ENCODE measurements around the gene CAMK1.

The CAMK1 gene

DNA sequence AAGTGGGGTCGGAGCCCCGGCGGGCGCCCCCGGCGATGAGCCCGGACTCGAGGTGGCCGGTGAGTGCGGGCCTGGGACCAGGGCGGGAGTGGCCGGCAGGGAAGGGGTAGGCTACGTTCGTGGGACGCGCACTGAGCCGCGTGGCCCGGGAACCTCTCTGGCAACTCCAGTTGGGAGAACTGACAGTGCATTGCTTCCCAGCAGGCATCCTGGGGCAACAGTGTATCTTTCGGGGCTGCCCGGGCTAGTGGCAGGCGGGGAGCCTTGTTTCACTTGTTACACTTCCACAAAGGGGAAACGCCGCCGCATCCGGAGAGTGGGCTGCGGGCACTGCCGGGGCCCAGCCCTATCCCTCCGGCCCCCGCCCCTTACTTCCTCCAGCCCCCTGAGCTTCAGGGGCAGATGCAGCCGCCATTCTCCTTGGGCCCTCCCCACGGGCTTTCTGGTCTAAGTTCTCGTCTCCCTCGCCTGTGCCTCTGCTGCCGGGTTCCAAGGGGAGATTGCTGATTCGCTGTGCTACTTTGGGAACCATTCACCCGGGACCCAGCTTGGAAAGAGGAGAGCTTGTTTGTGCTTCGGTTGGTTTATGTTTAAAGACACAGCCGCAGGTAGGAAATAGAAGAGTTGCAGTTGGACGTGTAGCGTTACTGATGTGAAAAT, 37.5 kb downstream of the CAMK1 start:
- no peak for DNase-seq

GRCh38 chr3:9731206-9732079, 38.3 kb downstream of the CAMK1 start, which contains the start of gene BRPF1:
TSS of gene BRPF1 (plus strand) at chr3:9731735. CDS start at chr3:9734141, 2,406 bp downstream.
- peak; percentile 88 for DNase-seq

GRCh38 chr3:9730657-9731205, 39.0 kb downstream of the CAMK1 start:
- peak; percentile 73 for DNase-seq

DNA sequence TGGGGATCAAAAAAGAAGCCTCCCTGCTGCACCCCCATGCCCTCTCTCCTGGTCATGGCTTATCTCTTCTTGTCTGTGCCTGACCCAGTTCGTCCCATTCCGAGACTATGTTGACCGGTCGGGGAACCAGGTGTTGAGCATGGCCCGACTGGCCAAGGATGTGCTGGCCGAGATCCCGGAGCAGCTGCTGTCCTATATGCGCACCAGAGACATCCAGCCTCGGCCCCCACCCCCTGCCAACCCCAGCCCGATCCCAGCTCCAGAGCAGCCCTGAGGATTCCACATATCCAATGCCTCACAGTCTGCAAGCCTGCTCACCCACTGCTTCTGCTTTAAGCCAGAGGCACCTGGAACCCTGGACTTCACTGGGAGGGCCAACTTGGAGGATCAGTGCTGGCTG, 40.3 kb downstream of the CAMK1 start:
- DNase-seq, result no peak

DNA sequence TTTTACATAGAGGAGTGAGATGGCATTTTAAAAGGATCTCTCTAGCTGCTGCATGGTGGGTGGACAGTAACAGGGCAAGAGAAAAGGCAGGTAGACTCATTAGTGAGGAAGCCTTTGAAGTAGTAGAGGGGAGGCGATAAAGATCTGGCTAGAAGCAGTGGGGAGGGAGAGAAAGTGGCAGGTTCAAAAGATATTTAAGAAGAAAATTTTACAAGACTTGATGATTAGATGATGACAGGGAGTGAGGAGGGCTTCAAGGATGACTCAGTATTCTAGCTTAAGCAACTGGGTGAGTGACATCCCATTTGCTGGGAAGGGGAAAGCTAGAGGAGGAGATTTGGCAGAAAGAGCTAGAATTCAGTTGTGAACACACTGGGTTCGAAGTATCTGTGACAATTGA, 42.0 kb downstream of the CAMK1 start:
- no peak for DNase-seq

DNA sequence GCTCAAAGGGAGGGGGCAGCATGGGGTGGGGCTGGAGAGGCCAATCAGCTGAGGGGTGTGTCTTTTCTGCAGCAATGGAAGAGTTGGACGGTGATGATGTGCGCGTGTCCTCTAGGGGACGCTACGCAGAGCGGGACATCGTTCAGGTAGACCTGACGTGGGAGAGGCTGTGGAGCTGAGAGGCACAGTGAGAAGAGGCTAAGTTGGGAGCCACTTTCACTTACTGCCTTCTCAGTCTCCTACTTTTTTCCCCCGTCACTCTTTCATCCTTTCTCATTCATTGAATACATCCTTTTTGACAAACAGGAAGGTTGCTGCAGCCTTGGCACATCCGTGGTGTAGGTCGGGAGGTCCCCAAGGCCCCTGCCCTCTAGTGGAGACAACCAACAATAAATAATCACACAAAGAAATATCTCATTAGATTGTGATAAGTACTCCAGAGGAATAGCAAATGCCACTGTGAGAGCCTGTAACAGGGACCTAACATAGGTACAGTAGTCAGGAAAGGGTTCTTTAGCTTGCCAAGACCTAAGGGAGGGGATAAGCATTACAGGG, 42.6 kb downstream of the CAMK1 start:
- no peak for DNase-seq

DNA sequence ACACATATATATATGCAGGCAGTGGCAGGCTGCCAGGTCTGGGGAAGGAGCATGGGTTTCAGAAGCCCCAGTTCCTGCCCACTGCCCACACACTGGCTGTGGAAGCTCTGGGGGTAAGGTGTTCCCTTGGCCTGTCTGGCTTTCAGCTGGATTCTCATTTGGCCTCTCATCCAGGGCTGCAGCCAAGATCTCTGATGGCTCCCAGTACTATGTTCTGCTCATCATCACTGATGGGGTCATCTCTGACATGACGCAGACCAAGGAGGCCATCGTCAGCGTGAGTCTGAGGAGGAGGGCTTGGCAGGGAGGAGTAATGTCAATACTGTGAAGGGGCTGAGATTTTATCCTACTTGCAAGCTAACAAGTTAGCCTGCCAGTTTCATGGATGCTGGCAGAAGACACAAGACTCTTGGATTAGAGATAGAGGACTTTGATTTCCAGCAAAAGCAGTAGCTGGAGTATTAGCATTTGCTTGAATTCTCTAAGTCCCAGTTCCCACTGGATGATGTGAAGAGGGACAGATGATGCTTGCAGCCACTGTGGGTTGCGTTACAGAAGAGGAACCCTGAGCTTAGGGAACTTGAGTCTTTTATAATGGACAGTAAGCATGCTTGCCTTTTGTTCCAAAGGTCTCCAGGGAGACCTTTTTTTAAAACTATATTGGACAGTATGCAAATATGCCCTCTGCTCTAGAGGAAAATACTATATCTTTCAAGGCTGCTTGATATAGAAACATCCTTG, 43.8 kb downstream of the CAMK1 start:
- no peak for DNase-seq

DNA sequence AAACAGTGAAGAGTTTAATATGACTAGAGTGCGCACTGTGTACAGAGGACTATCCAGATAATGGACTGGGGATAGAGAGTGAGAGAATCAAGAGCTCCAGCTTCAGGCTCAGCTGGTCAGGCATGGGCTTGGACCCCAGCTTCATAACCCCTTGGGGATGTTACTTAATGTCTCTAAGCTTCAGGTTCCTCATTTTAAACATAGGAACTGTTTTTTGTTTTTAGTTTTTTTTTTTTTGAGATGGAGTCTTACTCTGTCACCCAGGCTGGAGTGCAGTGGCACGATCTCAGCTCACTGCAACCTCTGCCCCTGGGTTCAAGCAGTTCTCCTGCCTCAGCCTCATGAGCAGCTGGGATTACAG, 48.1 kb downstream of the CAMK1 start:
- no peak for DNase-seq

- DNase-seq, result no peak
These were observed 48.6 kb downstream of the CAMK1 start for GRCh38 chr3:9721015-9721699.

DNA sequence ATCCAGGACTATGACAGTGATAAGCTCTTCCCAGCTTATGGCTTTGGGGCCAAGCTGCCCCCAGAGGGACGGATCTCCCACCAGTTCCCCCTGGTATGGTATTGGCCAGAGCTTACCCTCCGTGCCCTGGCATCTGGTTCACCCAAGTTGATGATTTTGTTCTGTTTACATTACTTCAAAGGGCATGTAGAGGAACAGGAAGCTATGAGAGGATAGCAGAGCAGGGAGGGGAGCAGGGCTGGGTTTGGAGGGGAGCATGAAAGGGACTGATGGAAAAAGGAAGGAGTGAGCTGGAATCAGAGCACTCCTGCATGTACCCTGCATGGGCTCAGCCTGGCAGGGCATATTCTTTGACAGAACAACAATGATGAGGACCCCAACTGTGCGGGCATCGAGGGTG, 51.6 kb downstream of the CAMK1 start:
- no peak for DNase-seq

DNA sequence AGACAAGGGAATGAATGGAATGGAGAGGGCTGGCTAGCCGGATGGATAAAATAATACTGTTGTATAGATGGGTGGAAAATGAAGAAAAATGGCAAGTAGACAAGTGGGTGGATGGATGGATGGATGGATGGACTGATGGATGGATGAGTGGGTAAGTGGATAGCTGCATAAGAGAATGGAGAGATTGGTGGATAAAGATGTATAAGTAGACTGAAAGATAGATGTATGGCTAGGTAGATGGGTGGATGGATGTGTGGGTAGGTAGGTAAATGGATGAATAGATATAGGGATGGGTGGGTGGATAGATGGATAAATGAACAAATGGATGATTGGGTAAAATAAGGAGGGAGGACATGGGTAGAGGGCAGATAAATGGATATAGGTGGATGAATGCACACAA, 52.2 kb downstream of the CAMK1 start:
- no peak for DNase-seq

- no peak for DNase-seq
These were observed 52.8 kb downstream of the CAMK1 start for GRCh38 chr3:9716801-9717555.

GRCh38 chr3:9715764-9716437, 53.8 kb downstream of the CAMK1 start:
- no peak for DNase-seq

DNA sequence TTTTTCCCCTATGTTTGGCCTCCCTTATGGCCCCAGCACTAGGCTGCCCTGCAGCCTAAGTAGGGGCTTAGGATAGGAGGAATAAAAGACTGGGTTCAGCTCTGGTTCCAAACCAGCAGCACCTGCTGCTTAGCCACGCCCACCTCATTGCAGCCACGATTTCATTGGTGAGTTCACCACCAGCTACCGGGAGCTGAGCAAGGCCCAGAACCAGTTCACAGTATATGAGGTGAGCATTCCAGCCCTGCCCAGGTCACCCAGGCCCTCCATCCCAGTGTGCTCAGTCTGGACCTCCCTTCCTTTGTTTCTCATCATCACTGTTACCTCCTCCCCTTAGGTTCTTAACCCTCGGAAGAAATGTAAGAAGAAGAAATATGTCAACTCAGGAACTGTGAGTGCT, 54.6 kb downstream of the CAMK1 start:
- no peak for DNase-seq

GRCh38 chr3:9713142-9713541, 56.6 kb downstream of the CAMK1 start:
- DNase-seq, result no peak

DNA sequence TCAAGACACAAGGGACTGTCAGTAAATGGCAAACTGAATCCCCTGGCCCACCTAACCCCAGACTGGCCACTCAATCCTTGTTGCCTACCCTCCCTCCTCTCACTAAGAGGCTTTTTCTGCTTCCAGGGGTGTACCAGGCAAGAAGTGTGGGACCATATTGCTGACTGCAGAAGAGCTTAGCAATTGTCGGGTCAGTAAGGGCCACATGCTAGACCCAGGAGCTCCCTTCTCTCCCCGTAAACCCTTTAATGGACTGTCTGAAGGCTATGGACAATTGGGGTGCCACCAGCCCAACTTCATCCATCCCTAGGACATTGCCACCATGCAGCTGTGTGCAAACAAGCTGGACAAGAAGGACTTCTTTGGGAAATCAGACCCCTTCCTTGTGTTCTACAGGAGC, 57.3 kb downstream of the CAMK1 start:
- DNase-seq, result no peak

GRCh38 chr3:9710174-9710739, 59.5 kb downstream of the CAMK1 start:
- DNase-seq, result no peak

All from NCI-H1105 (cell line).